Fibroblast of lung (primary cell): ENCODE data around the gene SLC7A5. TPM values are rescaled to one million over a fixed set of nuclear protein-coding genes. Genes with fewer than 3 reads are reported as not detected.

Source experiments
- DNase-seq, 2 donors: peaks; one replicate each; pipeline versions ENCODE4 v3.0.0 to v3.0.0-alpha.2; 2010; ENCODE audit warnings: low read depth in 2 of 2
- H2AFZ ChIP-seq: 2 replicates; pipeline ENCODE4 v1.5.1; 2012; ENCODE audit warnings: low read length, control low read depth, inconsistent platforms
- H3K27ac ChIP-seq: 2 replicates; pipeline ENCODE4 v1.5.1; 2011; ENCODE audit warnings: low read length, control low read depth; ENCODE audit not compliant: insufficient read depth
- H3K27me3 ChIP-seq: 2 replicates; pipeline ENCODE4 v1.5.1; 2011; ENCODE audit warnings: mild to moderate bottlenecking, low read length; ENCODE audit not compliant: control insufficient read depth, insufficient read depth
- H3K36me3 ChIP-seq: 2 replicates; pipeline ENCODE4 v1.5.1; 2011; ENCODE audit warnings: low read length; ENCODE audit not compliant: control insufficient read depth, insufficient read depth
- H3K4me1 ChIP-seq: 2 replicates; pipeline ENCODE4 v1.5.1; 2011; ENCODE audit warnings: low read length; ENCODE audit not compliant: control insufficient read depth, insufficient read depth; ENCODE audit errors: extremely low read depth
- H3K4me2 ChIP-seq: 2 replicates; pipeline ENCODE4 v1.5.1; 2011; ENCODE audit warnings: low read length, control low read depth; ENCODE audit not compliant: insufficient read depth; ENCODE audit errors: extremely low read depth
- H3K4me3 ChIP-seq, 4 experiments: fragments of 200-600 bp in 1 of 4; sonication (generic) in 1 of 4; replicated peaks in 1 of 4; 2 replicates each; pipeline ENCODE4 v1.5.1; 2011 to 2016; ENCODE audit warnings: low read length in 4 of 4, low read depth in 3 of 4, mild to moderate bottlenecking in 3 of 4, control low read depth in 2 of 4, inconsistent platforms in 1 of 4, mixed read lengths in 1 of 4; ENCODE audit not compliant: insufficient read depth in 1 of 4; ENCODE audit errors: control extremely low read depth in 1 of 4
- H3K79me2 ChIP-seq: 2 replicates; pipeline ENCODE4 v1.5.1; 2012; ENCODE audit warnings: mild to moderate bottlenecking, low read length, inconsistent platforms; ENCODE audit not compliant: control insufficient read depth, insufficient read depth
- H3K9ac ChIP-seq: 2 replicates; pipeline ENCODE4 v1.5.1; 2011; ENCODE audit warnings: mild to moderate bottlenecking, low read length, control low read depth; ENCODE audit not compliant: insufficient read depth
- H3K9me3 ChIP-seq: 2 replicates; pipeline ENCODE4 v1.5.1; 2012; ENCODE audit warnings: low read depth, low read length; ENCODE audit not compliant: control insufficient read depth, insufficient read depth
- H4K20me1 ChIP-seq: 2 replicates; pipeline ENCODE4 v1.5.1; 2011; ENCODE audit warnings: low read length; ENCODE audit not compliant: control insufficient read depth, insufficient read depth; ENCODE audit errors: extremely low read depth
- EZH2 ChIP-seq: IDR thresholded peaks from 2 replicates; pipeline ENCODE4 v1.5.1; 2012; ENCODE audit warnings: low read length, control low read depth, mild to moderate bottlenecking; ENCODE audit errors: missing control alignments
- polyA plus RNA-seq, 2 donors: library from polyadenylated mRNA; depleted of rRNA in 1 of 2; stranded (reverse) in 1 of 2; unstranded in 1 of 2; fragments of >200 nt; gene quantifications; 2 replicates each; pipeline ENCODE4 v1.2.1, GENCODE V29; 2011 to 2012; ENCODE audit warnings: missing spikeins in 1 of 2
- total RNA-seq: library from RNA; depleted of rRNA; stranded (reverse); fragments of >200 nt; gene quantifications from 2 replicates; pipeline ENCODE4 v1.2.1, GENCODE V29; 2014
- TF ChIP-seq, protein P1 (sequence below), 2 donors: IDR thresholded peaks in 1 of 2; conservative IDR thresholded peaks in 1 of 2; 1 replicate in 1 of 2; 2 replicates in 1 of 2; pipeline ENCODE4 v1.5.1; 2011 to 2012; ENCODE audit warnings: low read length in 2 of 2, control low read depth in 1 of 2, inconsistent platforms in 1 of 2, low read depth in 1 of 2, mild to moderate bottlenecking in 1 of 2

Gene SLC7A5
- total and polyA plus RNA-seq, 2 donors (not counting 1 experiment from before 2014, with no cell fraction given) = 5.2 to 38.3 TPM

DNA sequence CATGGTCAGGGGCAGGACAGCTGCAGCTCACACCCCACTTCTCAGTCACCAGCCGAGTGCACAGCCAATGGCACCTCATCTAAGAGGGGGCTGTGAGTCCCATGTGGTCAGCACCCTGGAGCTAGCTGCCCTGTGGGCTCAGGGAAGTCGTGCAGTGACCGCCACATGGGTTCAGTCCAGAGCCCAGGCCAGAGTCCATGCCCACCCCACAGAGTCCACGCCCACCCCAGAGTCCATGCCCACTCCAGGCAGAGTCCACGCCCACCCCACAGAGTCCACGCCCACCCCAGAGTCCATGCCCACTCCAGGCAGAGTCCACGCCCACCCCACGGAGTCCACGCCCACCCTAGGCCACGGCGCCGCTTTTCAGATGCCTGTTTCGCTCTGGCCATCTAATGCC is 24.1 kb downstream of the SLC7A5 start:
- H3K4me2 ChIP-seq = no peak overlapping the region

DNA sequence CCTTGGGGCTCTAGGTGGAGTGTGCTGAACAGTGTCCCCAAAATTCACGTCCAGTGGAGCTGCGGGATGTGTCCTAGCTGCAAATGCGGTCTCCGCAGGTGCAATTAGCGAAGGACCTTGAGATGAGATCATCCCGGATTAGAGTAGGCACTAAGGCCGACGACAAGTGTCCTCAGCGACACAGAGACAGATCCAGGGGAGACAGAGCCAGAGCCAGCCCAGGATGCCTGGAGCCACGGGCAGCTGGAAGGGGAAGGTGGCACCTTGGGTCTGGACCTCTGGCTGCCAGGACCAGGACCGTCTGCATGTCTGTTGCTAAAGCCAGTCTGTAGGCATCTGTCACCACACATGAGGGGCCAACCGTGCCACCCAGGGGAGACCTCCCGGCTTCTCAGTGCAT is 24.5 kb downstream of the SLC7A5 start:
- Histone ChIP-seq H2AFZ (no peak overlapping the region), H4K20me1 (no peaks in the 10 kb centered on the region), H3K79me2 (no peaks in the 10 kb centered on the region), H3K4me3 (no peak overlapping the region), H3K4me2 (no peak overlapping the region), H3K27me3 (no peaks in the 10 kb centered on the region), H3K4me1 (peaks cover 2% of the 10 kb centered on the region), H3K27ac (no peak overlapping the region), H3K9me3 (no peaks in the 10 kb centered on the region), H3K36me3 (peaks cover 4% of the 10 kb centered on the region), H3K9ac (no peak overlapping the region)
- DNase-seq = no peak
- TF ChIP-seq, protein P1, sequence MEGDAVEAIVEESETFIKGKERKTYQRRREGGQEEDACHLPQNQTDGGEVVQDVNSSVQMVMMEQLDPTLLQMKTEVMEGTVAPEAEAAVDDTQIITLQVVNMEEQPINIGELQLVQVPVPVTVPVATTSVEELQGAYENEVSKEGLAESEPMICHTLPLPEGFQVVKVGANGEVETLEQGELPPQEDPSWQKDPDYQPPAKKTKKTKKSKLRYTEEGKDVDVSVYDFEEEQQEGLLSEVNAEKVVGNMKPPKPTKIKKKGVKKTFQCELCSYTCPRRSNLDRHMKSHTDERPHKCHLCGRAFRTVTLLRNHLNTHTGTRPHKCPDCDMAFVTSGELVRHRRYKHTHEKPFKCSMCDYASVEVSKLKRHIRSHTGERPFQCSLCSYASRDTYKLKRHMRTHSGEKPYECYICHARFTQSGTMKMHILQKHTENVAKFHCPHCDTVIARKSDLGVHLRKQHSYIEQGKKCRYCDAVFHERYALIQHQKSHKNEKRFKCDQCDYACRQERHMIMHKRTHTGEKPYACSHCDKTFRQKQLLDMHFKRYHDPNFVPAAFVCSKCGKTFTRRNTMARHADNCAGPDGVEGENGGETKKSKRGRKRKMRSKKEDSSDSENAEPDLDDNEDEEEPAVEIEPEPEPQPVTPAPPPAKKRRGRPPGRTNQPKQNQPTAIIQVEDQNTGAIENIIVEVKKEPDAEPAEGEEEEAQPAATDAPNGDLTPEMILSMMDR (conservative IDR thresholded peaks at IDR 0.05 in 1 of 2, IDR thresholded peaks at IDR 0.05 in 1 of 2; ENCODE audit: low read depth in 1 of 2, low read length in 2 of 2) = no peak
- TF ChIP-seq EZH2 = no peak

More for the DNA sequence above, 24.1 kb downstream of the SLC7A5 start:
- Histone ChIP-seq H3K27ac (no peak overlapping the region), H2AFZ (no peak overlapping the region), H4K20me1 (no peaks in the 10 kb centered on the region), H3K9me3 (no peaks in the 10 kb centered on the region), H3K36me3 (peaks cover 4% of the 10 kb centered on the region), H3K79me2 (no peaks in the 10 kb centered on the region), H3K4me3 (no peak overlapping the region), H3K9ac (no peak overlapping the region), H3K4me1 (peaks cover 2% of the 10 kb centered on the region), H3K27me3 (no peaks in the 10 kb centered on the region)
- TF ChIP-seq, protein P1 (conservative IDR thresholded peaks at IDR 0.05 in 1 of 2, IDR thresholded peaks at IDR 0.05 in 1 of 2; ENCODE audit: low read depth in 1 of 2, low read length in 2 of 2) = no peak
- no peak for TF ChIP-seq EZH2
- no peak for DNase-seq

DNA sequence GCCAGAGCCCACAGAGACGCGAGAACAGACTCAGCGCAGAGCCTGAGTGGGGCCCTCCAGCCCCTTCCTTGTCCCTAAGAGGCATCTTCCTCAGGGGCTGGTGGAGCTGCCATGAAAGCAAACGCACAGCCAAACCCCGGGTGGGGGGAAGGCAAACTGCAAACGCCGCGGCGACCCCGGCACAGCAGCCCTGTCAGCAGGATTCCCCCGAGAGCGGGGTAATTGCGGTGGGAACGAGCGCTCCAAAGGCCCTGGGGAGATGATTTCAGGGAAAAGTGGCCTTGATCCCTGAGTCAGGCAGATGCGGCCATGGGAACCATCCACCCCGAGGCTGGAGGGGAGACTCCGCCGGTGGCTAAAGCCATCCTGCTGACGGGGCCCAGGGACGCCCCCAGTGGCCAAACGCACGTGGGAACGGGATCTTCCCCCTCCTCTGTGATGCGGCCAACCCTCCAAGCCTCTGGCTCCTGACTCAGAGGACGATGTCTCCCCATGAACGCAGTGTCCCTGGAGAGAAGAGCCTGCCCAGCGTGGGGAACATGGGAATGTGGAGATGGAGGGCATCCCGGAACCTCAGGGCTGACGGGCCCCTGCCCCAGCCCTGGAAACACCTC is 25.1 kb downstream of the SLC7A5 start:
- Histone ChIP-seq H3K4me1 (peaks cover 2% of the 10 kb centered on the region), H3K9ac (no peak overlapping the region), H2AFZ (no peak overlapping the region), H4K20me1 (no peaks in the 10 kb centered on the region), H3K4me3 (no peak overlapping the region), H3K4me2 (no peak overlapping the region), H3K36me3 (peaks cover 4% of the 10 kb centered on the region), H3K27ac (no peak overlapping the region), H3K27me3 (no peaks in the 10 kb centered on the region), H3K79me2 (no peaks in the 10 kb centered on the region), H3K9me3 (no peaks in the 10 kb centered on the region)
- TF ChIP-seq EZH2 = no peak
- TF ChIP-seq, protein P1 (conservative IDR thresholded peaks at IDR 0.05 in 1 of 2, IDR thresholded peaks at IDR 0.05 in 1 of 2; ENCODE audit: low read depth in 1 of 2, low read length in 2 of 2) = no peak
- DNase-seq = peak; percentile 36 to 49
